Islet precursor cell (in vitro differentiated cells): ENCODE data around the gene SKOR1.

Experiments
- DNase-seq: peaks from one replicate; pipeline ENCODE4 v3.0.0-alpha.2; 2018

Gene SKOR1

GRCh38 chr15:67854358-67854757, 29.0 kb downstream of the SKOR1 start:
- peak; percentile 51 for DNase-seq

GRCh38 chr15:67855842-67856241, 30.5 kb downstream of the SKOR1 start:
- peak; percentile 52 for DNase-seq

DNA sequence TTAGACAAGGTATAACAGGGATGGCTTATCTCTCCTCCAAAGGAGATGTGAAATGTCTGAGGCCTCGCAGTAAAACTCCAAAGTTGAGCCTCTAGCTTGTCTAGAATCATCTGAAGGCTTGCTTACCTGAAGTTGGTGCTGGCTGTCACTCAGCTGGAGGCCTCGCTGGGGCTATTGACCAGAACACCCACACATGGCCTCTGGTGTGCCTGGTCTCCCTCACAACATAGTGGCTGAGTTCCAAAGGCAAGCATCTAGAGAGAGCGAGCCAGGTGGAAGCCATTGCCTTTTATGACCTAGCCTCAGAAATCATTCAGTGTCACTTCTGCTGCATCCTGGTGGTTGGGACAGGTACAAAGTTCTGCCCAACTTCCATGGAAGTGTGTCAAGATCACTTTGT, 31.9 kb downstream of the SKOR1 start:
- peak; percentile 42 for DNase-seq

- DNase-seq: no peak
Observed at GRCh38 chr15:67859331-67859946, 34.1 kb downstream of the SKOR1 start.

GRCh38 chr15:67861983-67862382, 36.7 kb downstream of the SKOR1 start:
- DNase-seq: no peak

DNA sequence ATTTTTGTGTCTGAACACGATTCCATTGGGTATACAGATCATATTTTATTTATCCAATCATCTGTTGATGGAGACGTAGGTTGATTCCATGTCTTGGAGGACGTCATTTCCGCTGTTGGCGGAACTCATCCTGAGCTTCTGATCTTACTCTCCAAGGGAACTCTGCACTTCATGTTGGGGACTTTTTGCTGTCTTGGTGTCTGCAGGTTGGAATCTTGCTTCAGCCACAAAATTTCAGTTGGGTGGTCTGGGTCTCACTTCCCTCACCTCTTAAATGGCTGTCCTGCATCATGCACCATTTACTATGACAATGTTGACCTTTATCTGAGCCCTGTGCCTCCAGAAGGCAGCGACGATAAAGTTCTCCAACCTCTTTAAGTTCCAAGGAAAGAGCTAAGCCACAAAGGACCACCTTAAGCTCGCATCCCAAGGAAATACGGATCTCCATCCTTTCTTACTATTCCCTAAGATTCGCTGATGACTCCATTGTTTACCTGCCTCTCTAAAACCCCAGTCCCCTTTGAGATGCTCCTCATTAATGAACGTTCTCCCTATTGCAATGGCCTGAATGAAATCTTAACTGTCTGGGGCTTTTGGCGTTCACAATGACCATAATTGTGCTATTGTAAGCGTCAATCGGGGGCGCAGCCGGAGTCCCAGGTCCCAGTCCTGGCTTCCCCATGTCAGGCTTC, 37.6 kb downstream of the SKOR1 start:
- peak; percentile 25 for DNase-seq

DNA sequence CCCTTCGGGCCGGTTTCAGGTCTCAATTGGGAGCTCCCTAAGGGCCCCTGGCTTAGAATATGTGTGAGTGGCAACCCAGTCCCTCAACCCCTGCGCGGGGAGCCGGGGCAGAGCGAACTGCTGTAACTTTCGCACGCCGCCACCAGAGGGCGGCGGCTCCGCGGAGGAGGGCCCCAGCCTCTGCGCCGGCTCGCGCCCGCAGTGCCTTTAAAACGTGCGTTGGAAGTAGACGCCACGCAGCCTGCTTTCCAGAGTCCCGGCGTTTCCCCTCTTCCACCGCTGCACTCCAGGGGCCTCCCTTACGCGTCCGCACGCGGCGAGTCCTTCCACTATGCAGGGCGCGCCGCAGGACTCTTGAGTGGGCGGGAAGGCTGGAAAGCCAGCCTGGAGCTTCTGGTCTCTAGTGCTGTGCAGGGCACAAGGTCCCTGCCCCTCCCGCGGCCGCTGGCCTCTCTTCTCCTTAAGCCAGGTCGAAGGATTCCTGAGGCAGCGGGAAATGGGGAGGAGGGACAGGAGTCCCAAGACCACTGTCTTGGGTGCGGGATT, 38.2 kb downstream of the SKOR1 start:
- DNase-seq: peak; percentile 90

DNA sequence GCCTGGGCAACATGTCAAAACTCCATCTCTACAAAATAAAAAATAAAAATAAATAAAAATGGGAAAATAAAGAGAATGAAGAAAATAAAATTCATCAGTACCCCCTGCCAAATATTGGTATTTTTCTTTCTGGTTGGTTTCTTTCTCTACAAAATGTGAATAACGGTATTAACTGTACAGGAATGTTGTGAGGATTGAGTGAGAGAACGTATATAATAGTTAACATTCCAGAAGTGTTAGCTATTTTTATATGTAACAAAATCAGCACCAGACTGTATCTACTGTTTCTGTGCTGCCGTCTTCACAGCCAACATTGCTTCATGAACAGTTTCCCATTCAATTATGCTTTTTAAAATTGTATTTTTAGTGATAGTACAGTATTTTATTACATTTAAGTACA, 40.0 kb downstream of the SKOR1 start:
- no peak for DNase-seq

DNA sequence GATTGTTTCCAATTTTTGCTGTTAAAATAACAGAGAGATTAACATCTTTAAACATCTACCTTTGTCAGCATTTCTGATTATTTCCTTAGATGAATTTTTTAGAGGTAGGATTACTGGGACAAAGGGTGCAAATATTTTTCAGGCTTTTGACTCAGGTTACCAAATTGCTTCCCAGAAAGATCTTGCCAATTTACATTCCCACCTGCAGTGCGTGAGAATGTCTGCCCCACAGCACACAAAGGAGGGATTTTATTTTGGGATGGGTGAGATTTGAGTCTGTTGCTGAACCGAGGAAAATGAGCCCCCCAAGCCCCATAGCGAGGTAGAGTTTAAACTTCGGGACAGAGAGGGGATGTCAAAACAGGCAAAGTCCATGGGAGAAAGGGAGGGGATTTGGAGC, 40.5 kb downstream of the SKOR1 start:
- peak; percentile 16 for DNase-seq

DNA sequence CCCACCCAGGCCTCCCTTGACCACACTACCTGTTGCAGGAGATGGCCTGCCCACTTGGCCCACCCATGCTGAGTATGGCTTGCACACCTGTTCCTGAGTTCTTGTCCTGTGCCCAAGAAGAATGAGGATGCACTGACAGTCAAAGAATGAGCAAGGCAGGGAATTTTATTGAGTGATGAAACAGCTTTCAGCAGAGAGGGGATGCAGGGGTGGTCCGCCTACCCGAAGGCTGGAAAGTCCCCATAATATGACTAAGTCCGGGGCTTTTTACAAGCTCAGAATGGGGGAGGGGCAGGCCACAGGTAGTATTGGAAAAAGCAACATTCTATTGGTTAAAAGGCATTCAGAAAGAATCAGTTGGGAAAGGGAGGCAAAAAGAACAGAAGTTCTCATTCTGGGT, 44.4 kb downstream of the SKOR1 start:
- peak; percentile 29 for DNase-seq

DNA sequence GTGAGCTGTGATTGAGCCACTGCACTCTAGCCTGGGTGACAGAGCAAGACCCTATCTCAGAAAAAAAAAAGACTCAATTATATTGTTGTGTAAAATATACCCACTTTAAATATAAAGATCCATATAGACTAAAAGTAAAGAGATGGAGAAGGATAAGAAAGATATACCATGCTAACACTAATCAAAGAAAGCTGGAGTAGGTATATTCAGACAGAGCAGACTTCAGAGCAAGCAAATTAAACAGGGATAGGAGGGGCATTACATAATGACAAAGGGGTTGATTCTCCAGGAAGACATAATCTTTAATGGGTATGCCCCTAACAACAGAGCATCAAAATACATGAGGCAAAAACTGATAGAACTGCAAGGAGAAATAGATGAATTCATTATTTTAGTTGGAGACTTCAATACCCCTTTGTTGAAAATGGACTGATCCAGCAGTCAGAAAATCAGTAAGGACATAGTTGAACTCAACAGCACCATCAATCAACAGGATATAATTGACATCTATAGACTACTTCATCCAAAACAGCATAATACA, 45.6 kb downstream of the SKOR1 start:
- no peak for DNase-seq

GRCh38 chr15:67873777-67874176, 48.5 kb downstream of the SKOR1 start:
- peak; percentile 36 for DNase-seq

DNA sequence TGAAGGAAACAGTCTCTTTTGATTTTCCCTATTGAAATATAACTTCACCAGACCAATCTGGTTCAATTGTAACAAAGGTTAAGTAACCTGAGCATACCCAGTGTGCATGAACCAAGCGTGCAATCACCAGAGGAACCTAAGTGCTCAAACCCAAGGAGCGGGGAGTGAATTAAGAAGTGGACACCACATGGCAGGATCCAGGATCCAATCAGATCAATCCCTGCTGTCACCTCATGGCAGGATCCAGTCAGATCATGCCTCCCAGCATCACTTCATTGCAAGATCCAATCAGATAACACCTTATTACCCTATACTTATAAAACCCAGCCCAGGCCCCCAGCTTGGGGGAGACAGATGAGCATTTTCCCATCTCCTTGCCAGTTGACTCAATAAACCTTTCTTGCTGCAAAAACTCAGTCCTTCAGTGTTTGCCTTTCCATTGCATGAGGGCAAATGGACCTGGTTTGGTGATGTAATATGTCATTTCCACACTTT, 53.5 kb downstream of the SKOR1 start:
- DNase-seq: no peak

GRCh38 chr15:67879440-67880129, 54.3 kb downstream of the SKOR1 start:
- no peak for DNase-seq

- no peak for DNase-seq
Observed at GRCh38 chr15:67880651-67881182, 55.4 kb downstream of the SKOR1 start.

GRCh38 chr15:67882487-67883233, 57.4 kb downstream of the SKOR1 start:
- DNase-seq: no peak

GRCh38 chr15:67883234-67883773, 58.0 kb downstream of the SKOR1 start:
- no peak for DNase-seq

DNA sequence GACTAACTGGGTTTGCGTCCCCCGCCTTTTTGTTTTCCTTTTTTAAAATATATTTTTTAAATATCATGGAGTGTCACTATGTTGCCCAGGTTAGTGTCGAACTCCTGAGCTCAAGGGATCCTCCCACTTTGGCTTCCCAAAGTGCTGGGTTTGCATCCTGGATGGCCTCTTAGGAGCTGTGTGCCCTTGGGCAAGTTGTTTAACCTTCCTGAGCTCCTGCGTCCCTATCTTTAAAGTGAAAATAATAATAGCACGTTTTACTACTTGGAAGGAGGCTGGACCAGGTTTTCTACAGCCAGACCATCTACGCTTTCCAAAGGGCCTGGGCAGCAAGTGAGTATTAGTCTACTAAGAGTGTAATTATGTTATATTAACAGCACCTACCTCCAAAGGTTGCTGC, 58.7 kb downstream of the SKOR1 start:
- no peak for DNase-seq
